ENCODE data around the gene ASB16.

- no peak for TF ChIP-seq ZFP30 (CRISPR knock-in tag; IDR thresholded peaks at IDR 0.05)
- no peak for TF ChIP-seq TCF4 (CRISPR knock-in tag; IDR thresholded peaks at IDR 0.05; ENCODE audit: borderline replicate concordance)
- TF ChIP-seq, protein P1, sequence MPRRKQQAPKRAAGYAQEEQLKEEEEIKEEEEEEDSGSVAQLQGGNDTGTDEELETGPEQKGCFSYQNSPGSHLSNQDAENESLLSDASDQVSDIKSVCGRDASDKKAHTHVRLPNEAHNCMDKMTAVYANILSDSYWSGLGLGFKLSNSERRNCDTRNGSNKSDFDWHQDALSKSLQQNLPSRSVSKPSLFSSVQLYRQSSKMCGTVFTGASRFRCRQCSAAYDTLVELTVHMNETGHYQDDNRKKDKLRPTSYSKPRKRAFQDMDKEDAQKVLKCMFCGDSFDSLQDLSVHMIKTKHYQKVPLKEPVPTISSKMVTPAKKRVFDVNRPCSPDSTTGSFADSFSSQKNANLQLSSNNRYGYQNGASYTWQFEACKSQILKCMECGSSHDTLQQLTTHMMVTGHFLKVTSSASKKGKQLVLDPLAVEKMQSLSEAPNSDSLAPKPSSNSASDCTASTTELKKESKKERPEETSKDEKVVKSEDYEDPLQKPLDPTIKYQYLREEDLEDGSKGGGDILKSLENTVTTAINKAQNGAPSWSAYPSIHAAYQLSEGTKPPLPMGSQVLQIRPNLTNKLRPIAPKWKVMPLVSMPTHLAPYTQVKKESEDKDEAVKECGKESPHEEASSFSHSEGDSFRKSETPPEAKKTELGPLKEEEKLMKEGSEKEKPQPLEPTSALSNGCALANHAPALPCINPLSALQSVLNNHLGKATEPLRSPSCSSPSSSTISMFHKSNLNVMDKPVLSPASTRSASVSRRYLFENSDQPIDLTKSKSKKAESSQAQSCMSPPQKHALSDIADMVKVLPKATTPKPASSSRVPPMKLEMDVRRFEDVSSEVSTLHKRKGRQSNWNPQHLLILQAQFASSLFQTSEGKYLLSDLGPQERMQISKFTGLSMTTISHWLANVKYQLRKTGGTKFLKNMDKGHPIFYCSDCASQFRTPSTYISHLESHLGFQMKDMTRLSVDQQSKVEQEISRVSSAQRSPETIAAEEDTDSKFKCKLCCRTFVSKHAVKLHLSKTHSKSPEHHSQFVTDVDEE (CRISPR knock-in tag; IDR thresholded peaks at IDR 0.05): no peak
- TF ChIP-seq ARNTL (CRISPR knock-in tag; IDR thresholded peaks at IDR 0.05; ENCODE audit: borderline replicate concordance, low read depth): no peak
- TF ChIP-seq RARB (CRISPR knock-in tag; IDR thresholded peaks at IDR 0.05): no peak
- TF ChIP-seq, protein P2, sequence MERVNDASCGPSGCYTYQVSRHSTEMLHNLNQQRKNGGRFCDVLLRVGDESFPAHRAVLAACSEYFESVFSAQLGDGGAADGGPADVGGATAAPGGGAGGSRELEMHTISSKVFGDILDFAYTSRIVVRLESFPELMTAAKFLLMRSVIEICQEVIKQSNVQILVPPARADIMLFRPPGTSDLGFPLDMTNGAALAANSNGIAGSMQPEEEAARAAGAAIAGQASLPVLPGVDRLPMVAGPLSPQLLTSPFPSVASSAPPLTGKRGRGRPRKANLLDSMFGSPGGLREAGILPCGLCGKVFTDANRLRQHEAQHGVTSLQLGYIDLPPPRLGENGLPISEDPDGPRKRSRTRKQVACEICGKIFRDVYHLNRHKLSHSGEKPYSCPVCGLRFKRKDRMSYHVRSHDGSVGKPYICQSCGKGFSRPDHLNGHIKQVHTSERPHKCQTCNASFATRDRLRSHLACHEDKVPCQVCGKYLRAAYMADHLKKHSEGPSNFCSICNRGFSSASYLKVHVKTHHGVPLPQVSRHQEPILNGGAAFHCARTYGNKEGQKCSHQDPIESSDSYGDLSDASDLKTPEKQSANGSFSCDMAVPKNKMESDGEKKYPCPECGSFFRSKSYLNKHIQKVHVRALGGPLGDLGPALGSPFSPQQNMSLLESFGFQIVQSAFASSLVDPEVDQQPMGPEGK (CRISPR knock-in tag; IDR thresholded peaks at IDR 0.05; ENCODE audit: borderline replicate concordance): no peak
- no peak for TF ChIP-seq ZNF70 (CRISPR knock-in tag; IDR thresholded peaks at IDR 0.05)
- TF ChIP-seq CSDC2 (CRISPR knock-in tag; IDR thresholded peaks at IDR 0.05): no peak
Measured at GRCh38 chr17:44206825-44207155, 36.3 kb downstream of the ASB16 start.

Data from SK-N-SH treated with all-trans-retinoic acid at 6 μM for 48 hours (cell line).